Stimulated activated CD8-positive, alpha-beta memory T cell treated with anti-CD3 and anti-CD28 coated beads, Interleukin-4, amount 100 ng/mL, for 48 hours (primary cell): ENCODE data around the gene ZDHHC18.
"Not testable (repeated sequence)": the region's sequence is repeated elsewhere in the genome, so short reads cannot be mapped to it uniquely, and the experiment has no call there.

Source experiments
- DNase-seq: peaks from one replicate; pipeline ENCODE4 v3.0.0-alpha.2; 2020

Gene ZDHHC18

GRCh38 chr1:26833432-26834405 is 7.2 kb downstream of the ZDHHC18 start:
- DNase-seq, result peak; percentile 87

DNA sequence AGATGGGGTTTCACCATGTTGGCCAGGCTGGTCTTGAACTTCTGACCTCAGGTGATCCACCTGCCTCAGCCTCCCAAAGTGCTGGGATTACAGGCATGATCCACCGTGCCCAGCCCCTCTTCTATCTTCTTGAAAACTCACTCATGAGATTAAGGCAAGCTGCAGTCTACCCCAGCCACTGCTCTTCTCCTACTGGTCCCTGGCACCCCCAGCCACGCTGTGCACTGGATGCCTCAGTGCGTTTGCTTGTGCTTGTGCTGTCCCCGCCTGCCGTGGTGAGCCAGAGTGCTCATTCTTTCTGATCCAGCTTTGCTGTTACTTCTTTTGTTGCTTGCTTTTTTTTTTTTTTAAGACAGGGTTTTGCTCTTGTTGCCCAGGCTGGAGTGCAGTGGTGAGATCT is 11.2 kb downstream of the ZDHHC18 start:
- DNase-seq, result not testable (repeated sequence)

- DNase-seq, result peak; percentile 70
Measured at GRCh38 chr1:26838474-26839338, 12.2 kb downstream of the ZDHHC18 start.

DNA sequence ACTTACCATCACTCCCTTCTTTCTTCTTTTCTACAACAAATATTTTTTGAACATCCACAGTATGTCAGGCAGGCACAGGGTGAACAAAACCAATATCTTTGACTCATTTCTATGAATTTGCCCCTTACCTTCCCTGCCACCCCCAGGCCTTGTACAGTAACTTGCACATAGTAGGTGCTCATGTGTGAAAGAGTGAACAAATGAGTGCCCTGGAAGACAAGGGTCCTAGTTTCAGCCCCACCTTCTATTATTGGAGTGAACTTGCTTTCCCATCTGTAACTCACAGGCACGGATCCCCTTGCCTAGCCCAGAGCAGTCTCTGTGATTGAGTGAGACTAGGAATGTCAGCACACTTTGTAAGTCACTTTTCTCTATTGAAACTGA is 12.8 kb downstream of the ZDHHC18 start:
- DNase-seq, result no peak

DNA sequence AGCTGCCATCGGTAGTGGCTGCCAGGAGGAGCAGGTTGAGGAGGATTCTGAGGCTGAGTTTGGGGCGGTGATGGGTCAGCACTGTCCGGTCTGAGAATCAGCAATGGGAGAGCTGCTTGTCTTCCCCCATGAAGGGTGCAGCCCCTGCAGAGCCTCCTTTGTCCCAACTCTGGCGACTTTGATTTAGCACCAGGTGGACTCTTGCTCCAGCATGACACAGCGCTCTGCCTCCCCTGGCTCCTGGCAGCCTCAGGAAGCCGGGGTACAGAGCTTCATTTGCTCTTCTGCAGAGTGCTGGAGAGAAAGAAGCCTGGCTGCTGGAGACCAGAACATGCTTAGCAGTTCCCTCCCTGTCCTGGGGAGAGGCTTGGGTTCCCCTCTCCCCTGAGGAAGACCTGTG is 13.3 kb downstream of the ZDHHC18 start:
- no peak for DNase-seq

DNA sequence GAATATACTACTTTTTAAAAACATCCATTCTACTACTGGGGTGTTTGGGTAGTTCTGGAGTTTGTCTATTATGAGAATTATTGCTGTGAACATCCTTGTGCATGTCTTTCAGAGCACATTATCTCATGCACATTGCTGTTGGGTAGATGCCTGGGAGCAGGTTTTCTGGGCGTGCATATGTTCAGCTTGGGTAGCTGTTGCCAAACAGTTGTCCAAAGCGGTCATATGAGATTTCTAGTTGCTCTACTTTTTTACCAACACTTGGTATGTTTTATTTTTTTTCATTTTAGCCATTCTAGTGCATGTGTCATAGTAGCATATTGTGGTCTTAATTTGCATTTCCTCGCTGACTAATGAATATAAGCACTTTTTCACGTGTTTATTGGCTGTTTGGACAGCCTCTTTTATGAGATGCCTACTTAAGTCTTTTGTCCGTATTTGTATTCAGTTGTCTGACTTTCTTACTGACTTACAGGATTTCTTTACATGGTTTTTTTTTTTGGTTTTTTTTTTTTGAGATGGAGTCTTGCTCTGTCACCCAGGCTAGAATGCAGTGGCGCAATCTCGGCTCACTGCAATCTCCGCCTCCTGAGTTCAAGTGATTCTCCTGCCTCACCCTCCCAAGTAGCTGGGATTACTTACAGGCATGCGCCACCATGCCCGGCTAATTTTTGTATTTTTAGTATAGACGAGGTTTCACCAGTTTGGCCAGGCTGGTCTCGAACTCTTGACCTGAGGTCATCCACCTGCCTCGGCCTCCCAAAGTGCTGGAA is 18.1 kb downstream of the ZDHHC18 start:
- DNase-seq, result no peak

GRCh38 chr1:26847826-26848225 is 21.3 kb downstream of the ZDHHC18 start:
- not testable (repeated sequence) for DNase-seq

DNA sequence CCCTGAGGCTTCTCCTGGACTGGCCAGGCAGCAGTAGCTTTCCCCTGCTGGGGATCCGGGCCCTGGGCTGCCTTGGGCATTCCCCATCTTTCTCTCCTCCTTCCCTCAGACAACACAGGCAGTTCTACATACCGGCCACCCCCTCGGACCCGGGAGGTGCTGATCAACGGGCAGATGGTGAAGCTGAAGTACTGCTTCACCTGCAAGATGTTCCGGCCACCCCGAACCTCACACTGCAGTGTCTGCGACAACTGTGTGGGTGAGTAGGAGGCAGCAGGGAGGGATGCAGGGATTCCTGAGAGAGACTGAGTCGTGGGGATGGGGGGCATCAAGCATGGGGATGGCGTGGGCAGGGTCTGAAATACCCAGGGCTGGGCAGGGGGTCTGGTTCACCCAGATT is 22.0 kb downstream of the ZDHHC18 start:
- no peak for DNase-seq

DNA sequence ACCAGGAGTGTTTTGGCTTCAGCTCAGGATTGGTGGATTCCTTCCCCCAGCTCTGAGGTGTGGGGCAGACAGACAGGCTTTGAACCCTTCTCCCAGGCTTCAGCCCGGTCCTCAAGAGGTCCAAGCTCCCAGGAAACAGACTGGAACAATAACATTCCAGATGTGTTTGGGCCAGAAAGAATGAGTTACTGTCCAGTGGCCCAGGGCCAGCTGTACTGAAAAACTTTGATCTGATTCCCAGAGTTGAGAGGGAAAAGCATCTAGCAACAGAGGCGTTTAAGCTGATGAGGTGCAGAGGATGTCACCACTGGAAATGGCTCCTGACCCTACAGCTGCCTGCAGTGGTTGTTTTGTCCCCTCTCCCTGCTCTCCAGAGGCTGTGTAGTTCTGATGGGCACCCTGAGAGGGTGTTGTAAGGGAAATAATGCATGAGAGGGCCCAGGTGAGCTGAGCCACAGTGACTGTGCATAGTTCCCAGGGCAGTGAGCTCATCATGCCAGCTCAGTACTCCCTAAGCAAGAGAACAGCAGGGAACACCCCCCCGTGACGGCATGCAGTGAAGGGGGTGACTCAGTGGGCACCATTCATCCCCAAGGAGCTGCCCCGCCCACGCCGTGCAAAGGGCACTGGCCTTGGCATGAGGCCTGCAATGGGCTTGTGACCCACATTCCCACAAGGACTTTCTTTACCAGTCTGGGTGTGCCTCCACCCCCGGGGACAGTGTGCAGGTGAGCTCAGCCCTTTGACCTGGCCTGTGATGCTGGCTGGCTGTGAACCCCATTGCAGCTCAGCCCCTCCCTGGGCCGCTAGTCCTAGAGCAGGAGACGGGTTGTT is 22.7 kb downstream of the ZDHHC18 start:
- no peak for DNase-seq

DNA sequence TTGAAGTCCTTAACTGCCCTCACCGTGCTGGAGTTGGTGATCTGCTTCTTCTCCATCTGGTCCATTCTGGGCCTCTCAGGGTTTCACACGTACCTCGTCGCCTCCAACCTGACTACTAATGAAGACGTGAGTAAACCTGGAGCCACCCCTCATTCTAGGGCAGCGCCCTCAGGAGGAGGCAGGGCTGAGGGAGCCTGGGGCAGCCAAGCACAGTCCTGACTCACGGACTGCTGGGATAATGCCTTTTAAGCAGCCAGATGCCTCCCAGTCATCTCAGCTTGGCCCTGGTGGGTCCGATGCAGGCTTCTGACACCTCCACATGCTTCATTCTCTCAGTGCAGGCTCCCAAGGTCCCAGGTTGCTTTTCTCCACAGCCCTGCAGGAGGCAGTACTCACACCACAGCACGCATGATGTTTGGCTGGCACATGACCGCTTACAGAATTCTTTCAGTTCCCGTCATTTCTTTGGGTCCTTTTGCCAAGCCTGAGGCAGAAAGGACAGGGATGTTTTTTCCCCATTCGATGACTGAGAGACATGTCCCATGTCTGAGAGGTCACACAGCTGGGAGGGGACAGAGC is 24.7 kb downstream of the ZDHHC18 start:
- DNase-seq, result no peak

- DNase-seq, result no peak
Measured at GRCh38 chr1:26852701-26853100, 26.2 kb downstream of the ZDHHC18 start.

DNA sequence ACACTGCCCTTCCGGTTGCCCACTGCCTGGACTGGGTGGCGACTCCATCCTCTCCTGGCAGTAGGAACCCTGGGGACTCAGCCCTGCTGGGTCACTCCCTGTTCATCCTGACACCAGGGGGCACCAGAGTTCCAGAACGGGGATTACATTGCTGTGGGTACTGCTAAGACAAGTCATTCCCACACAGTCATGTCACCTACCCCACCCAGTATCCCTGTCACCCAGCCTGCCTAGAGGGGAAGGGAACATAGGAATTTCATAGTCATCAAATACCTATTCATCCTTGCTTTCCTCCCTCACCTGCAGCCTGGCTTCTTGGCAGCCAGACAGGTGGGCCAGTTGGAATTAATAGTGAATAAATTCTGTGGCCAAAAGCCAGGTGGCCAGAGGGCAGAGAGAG is 26.7 kb downstream of the ZDHHC18 start:
- DNase-seq, result peak; percentile 91

- no peak for DNase-seq
Measured at GRCh38 chr1:26853600-26853999, 27.1 kb downstream of the ZDHHC18 start.

DNA sequence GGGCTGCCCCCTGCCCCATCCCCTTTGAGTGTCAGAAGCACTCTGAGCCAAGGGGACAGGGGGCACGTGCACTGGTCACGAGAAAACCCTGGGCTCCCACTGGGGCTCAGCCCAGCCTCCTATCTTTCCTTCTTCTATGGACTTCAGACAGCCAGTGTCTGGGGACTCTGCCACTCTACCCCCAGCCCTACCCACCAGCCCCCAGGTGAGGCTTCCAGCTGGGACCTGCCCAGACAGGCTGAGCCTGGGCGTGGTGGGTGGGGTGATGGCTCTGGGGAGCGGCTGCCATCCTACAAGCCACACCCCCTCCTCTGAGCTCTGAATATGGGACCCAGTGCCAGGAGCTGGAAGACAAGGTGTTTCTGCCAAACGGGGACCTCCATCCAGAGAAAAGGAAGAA is 28.4 kb downstream of the ZDHHC18 start:
- no peak for DNase-seq

DNA sequence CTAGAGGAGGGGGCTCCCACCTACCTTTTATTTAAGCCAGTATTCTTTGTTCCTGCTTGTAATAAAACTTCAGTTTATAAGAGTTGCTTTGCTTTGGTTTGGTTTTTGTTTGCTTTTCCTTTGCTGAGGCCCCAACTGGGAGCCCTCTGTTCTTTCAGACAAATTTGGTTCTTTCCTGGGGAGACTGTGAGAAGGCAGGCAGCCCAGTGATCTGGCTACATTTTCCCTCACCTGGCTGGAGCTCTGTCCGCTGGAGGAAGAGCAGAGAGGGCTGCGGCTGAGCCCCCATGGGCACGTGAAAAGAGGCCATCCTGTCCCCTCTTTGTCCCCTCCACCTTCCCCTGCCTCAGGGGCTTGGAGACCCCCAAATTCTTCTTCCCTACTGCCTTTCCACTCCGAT is 29.1 kb downstream of the ZDHHC18 start:
- DNase-seq, result no peak

- no peak for DNase-seq
Measured at GRCh38 chr1:26856181-26856580, 29.7 kb downstream of the ZDHHC18 start.

- DNase-seq, result no peak
Measured at GRCh38 chr1:26856604-26857469, 30.3 kb downstream of the ZDHHC18 start.

- no peak for DNase-seq
Measured at GRCh38 chr1:26857473-26858060, 31.1 kb downstream of the ZDHHC18 start.

DNA sequence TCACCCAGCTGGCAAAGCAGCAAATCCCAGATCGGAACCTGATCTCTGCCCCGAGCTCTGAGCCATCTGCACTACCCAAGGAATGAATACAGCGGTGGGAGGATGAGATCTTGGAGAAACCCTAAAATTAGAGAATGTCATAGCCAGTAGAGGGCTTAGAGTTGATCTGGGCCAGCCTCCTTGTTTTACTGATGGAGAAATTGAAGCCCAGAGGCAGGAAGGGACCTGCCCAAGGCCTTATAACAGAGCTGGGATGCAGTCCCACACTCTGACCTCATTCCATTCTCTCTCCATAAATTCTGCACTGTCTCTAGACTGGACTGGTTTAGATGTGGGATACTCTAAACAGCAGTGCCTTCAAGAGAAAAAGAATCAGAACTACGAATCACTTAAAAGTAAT is 31.7 kb downstream of the ZDHHC18 start:
- no peak for DNase-seq
